Testis (tissue), 2 donors: ENCODE results near the gene FPR1.

Experiments
- CTCF ChIP-seq, 3 experiments: fragments of 450-650 bp in 2 of 3; fragments of 200-600 bp in 1 of 3; sonication (generic) in 1 of 3; IDR thresholded peaks; one replicate each; pipeline ENCODE4 v1.5.1; 2016 to 2019; ENCODE audit warnings: antibody characterized with exemption in 3 of 3, mild to moderate bottlenecking in 2 of 3, moderate library complexity in 1 of 3
- POLR2A ChIP-seq: fragments of 450-650 bp; IDR thresholded peaks from one replicate; pipeline ENCODE4 v1.6.1; 2017; ENCODE audit warnings: antibody characterized with exemption, mild to moderate bottlenecking, moderate library complexity

DNA sequence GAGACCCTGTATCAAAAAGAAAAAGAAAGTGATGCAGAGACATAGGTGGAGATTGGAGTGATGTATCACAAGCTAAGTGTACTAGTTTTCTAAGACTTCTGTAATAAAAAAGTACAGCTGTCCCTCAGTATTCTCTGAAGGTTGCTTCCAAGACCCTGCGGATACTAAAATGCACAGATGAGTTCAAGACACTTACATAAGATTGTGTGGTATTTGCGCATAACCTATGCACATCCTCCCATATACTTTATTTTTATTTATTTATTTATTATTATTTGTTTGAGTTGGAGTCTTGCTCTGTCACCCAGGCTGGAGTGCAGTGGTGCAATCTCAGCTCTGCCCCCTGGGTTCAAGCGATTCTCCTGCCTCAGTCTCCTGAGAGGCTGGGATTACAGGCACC, 14.3 kb downstream of the FPR1 start:
- TF ChIP-seq CTCF (IDR thresholded peaks at IDR 0.05) (no peak), POLR2A (no peak)
